Measurements from ENCODE around the gene MLXIPL. TPM values are rescaled to one million over a fixed set of nuclear protein-coding genes. Genes with fewer than 3 reads are reported as not detected.
"Not testable (repeated sequence)": the region's sequence is repeated elsewhere in the genome, so short reads cannot be mapped to it uniquely, and the experiment has no call there.

MLXIPL gene
- total and polyA plus RNA-seq, 2 donors (not counting 3 experiments of a cell fraction or from before 2014, with no cell fraction given), result not detected

- Histone ChIP-seq H3K4me2 (ENCODE audit: insufficient read depth, low read length) (no peak overlapping the region), H2AFZ (ENCODE audit: low read depth, low read length) (no peak overlapping the region), H3K4me1 (ENCODE audit: control insufficient read depth, extremely low read depth, insufficient read depth, low read length) (peaks cover 3% of the 10 kb centered on the region), H3K27me3 (ENCODE audit: control insufficient read depth in 2 of 2, insufficient read depth in 2 of 2, low read length in 2 of 2) (peaks cover 22 to 25% of the 10 kb centered on the region in 2 experiments), H3K9ac (replicated peaks; ENCODE audit: extremely low read depth, insufficient read depth, low read length) (no peak overlapping the region), H3K9me1 (replicated peaks; ENCODE audit: control insufficient read depth, extremely low read depth, insufficient read depth, low read length) (no peaks in the 10 kb centered on the region), H3K79me2 (ENCODE audit: control insufficient read depth, insufficient read depth, low read length) (no peaks in the 10 kb centered on the region), H3K27ac (ENCODE audit: insufficient read depth, low read depth, low read length) (no peak overlapping the region), H3K36me3 (ENCODE audit: control insufficient read depth in 2 of 2, extremely low read depth in 1 of 2, insufficient read depth in 2 of 2, low read length in 2 of 2) (no peaks in the 10 kb centered on the region), H3K4me3 (replicated peaks in 1 of 3; ENCODE audit: insufficient read depth in 1 of 3, low read depth in 1 of 3, low read length in 3 of 3) (no peak overlapping the region), H3K9me3 (replicated peaks; ENCODE audit: control insufficient read depth, insufficient read depth, low read length) (no peaks in the 10 kb centered on the region), H4K20me1 (replicated peaks; ENCODE audit: control insufficient read depth, extremely low read depth, insufficient read depth, low read length) (no peaks in the 10 kb centered on the region)
- DNase-seq (ENCODE audit: low read depth, low spot score) (no peak), FAIRE-seq (no peak)
- intact Hi-C loops (cut with micrococcal nuclease) (no loop called here), dilution Hi-C loops (cut with MboI; ENCODE audit: extremely low pct_ligation_motif_present, low sequenced_read_pairs) (no loop called here)
- ChIA-PET CTCF (interaction anchor here (1.0 to 2.6 kb wide), 5 partner anchors 8 to 104 kb away, joined by 3 to 22 read pairs (median 7); no protein-coding TSS in a partner anchor), POLR2A (no interaction called here)
- TF ChIP-seq GATA2 (IDR thresholded peaks at IDR 0.05; ENCODE audit: insufficient read depth, insufficient read length, low read depth, low read length) (no peak), FOS (IDR thresholded peaks at IDR 0.05; ENCODE audit: borderline replicate concordance, insufficient read depth, low read length) (no peak), CTCF (IDR thresholded peaks at IDR 0.05; ENCODE audit: extremely low read depth in 1 of 2, insufficient read depth in 1 of 2, low read depth in 1 of 2, low read length in 2 of 2) (no peak), MYC (IDR thresholded peaks at IDR 0.05; ENCODE audit: low read depth, low read length) (no peak), JUN (IDR thresholded peaks at IDR 0.05; ENCODE audit: borderline replicate concordance, insufficient read depth, insufficient read length, low read depth) (no peak), EZH2 (IDR thresholded peaks at IDR 0.05; ENCODE audit: borderline replicate concordance, low read depth, low read length, severe bottlenecking) (no peak), POLR2AphosphoS5 (IDR thresholded peaks at IDR 0.05; ENCODE audit: insufficient read depth, low read depth, low read length) (no peak), POLR2A (IDR thresholded peaks at IDR 0.05; ENCODE audit: low read depth, low read length) (no peak)
- no TSS peak for BruUV-seq (replicated peaks)
These were observed 2.9 kb downstream of the MLXIPL start for GRCh38 chr7:73621168-73622063.

GRCh38 chr7:73619394-73619793 lies 4.9 kb downstream of the MLXIPL start:
- BruUV-seq (replicated peaks); H3K9ac ChIP-seq (replicated peaks; ENCODE audit: extremely low read depth, insufficient read depth, low read length); FAIRE-seq; H4K20me1 ChIP-seq (replicated peaks; ENCODE audit: control insufficient read depth, extremely low read depth, insufficient read depth, low read length); H3K9me3 ChIP-seq (replicated peaks; ENCODE audit: control insufficient read depth, insufficient read depth, low read length); DNase-seq (ENCODE audit: low read depth, low spot score); H3K4me2 ChIP-seq (ENCODE audit: insufficient read depth, low read length); dilution Hi-C loops (cut with MboI; ENCODE audit: extremely low pct_ligation_motif_present, low sequenced_read_pairs); H3K27ac ChIP-seq (ENCODE audit: insufficient read depth, low read depth, low read length); POLR2A ChIA-PET; intact Hi-C loops (cut with micrococcal nuclease); H3K4me1 ChIP-seq (ENCODE audit: control insufficient read depth, extremely low read depth, insufficient read depth, low read length); H2AFZ ChIP-seq (ENCODE audit: low read depth, low read length); H3K79me2 ChIP-seq (ENCODE audit: control insufficient read depth, insufficient read depth, low read length); H3K36me3 ChIP-seq (ENCODE audit: control insufficient read depth in 2 of 2, extremely low read depth in 1 of 2, insufficient read depth in 2 of 2, low read length in 2 of 2); H3K4me3 ChIP-seq (replicated peaks in 1 of 3; ENCODE audit: insufficient read depth in 1 of 3, low read depth in 1 of 3, low read length in 3 of 3); H3K9me1 ChIP-seq (replicated peaks; ENCODE audit: control insufficient read depth, extremely low read depth, insufficient read depth, low read length): not testable (repeated sequence)
- CTCF ChIA-PET, result interaction anchor here (1.0 to 5.7 kb wide), 4 partner anchors 10 to 115 kb away, joined by 3 to 46 read pairs (median 6); no protein-coding TSS in a partner anchor
- peaks cover 21 to 22% of the 10 kb centered on the region in 2 experiments for H3K27me3 ChIP-seq (ENCODE audit: control insufficient read depth in 2 of 2, insufficient read depth in 2 of 2, low read length in 2 of 2)

Data from endothelial cell of umbilical vein (primary cell).